Measurements from ENCODE around the gene KCTD3. TPM values are rescaled to one million over a fixed set of nuclear protein-coding genes. Genes with fewer than 3 reads are reported as not detected.

Gene KCTD3
- total and polyA plus RNA-seq, 2 of the 13 experiments (the other 11 are each of a cell fraction or from before 2014, with no cell fraction given): 49.8 to 68.1 TPM

- TF ChIP-seq AKNA (CRISPR knock-in tag; IDR thresholded peaks at IDR 0.05; ENCODE audit: borderline replicate concordance) (no peak), ZNF292 (CRISPR knock-in tag; IDR thresholded peaks at IDR 0.05; ENCODE audit: borderline replicate concordance, low read depth) (no peak), ZBTB46 (CRISPR knock-in tag; IDR thresholded peaks at IDR 0.05; ENCODE audit: borderline replicate concordance) (no peak), ARID2 (CRISPR knock-in tag; IDR thresholded peaks at IDR 0.05; ENCODE audit: borderline replicate concordance) (no peak), ZNF75D (CRISPR knock-in tag; IDR thresholded peaks at IDR 0.05; ENCODE audit: borderline replicate concordance) (no peak), ZBTB25 (CRISPR knock-in tag; IDR thresholded peaks at IDR 0.05) (no peak)
Observed at GRCh38 chr1:215657047-215657446, 89.9 kb downstream of the KCTD3 start (continued).

Measured in HepG2 (cell line).